CD4-positive, alpha-beta T cell treated with Interleukin-15 for 1 hour (primary cell): Measurements from ENCODE around the gene SURF6.

Source experiments
- DNase-seq: peaks from one replicate; pipeline ENCODE4 v3.0.0-alpha.2; 2020

Gene SURF6

GRCh38 chr9:133282464-133283238, 53.3 kb downstream of the SURF6 start:
- DNase-seq, result no peak

DNA sequence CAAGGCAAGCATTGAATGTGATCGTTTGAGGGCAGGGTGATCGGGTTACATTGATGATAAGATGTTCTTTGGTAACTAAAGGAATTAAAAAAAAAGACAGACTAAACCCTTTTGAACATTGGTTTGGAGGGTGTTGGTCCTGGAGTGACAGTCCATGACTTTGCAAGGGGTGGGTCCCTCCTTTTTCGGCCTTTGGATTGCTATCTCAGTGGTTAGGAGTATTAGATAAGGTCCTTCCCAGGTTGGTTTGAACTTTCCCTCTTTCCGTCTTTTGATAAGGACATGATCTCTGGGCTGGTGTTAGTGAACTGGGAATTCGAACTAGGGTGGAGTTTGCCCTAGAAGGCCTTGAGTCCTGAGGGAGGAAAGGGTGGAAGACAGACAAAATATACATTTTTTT, 55.6 kb downstream of the SURF6 start:
- DNase-seq, result no peak
